ENCODE results near the gene SLC2A9.

The SLC2A9 gene

DNA sequence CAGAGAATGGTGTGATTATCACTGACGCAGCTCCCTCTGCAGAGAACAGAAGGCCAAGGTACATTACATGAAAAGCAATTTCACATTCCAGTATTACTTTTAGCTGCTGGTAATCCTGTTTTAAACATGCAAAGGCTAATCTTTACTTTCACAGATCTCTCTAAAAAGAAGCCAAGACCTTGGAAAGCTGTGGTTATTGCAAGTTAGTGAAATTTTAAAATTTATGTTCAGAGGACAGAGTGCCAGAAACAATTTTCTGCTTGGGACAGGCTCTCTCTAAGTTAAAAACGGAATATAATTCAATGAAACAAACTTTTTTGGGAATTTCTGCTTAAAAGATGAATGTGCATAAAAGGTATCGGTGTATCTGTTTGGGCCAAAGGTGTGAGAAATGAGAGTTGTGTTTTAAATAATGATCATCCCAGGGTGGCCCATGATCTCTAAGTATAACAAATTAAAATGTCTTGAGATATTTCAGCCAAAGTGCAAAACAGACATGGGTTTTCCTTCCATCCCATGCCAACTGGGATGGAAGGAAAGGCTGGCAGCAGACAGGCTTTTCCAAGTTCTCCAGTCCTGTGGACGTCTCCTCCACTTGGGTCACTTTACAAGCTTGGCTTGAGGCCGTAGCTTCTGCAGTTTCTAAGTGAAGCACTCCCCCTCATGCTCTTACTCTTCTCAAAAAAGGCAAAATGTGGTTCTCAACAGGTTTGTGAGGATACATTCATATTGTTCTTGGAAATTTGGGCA is 121.8 kb downstream of the SLC2A9 start:
- in situ Hi-C loops (cut with MboI; ENCODE audit: low sequenced_read_pairs) = no loop called here

DNA sequence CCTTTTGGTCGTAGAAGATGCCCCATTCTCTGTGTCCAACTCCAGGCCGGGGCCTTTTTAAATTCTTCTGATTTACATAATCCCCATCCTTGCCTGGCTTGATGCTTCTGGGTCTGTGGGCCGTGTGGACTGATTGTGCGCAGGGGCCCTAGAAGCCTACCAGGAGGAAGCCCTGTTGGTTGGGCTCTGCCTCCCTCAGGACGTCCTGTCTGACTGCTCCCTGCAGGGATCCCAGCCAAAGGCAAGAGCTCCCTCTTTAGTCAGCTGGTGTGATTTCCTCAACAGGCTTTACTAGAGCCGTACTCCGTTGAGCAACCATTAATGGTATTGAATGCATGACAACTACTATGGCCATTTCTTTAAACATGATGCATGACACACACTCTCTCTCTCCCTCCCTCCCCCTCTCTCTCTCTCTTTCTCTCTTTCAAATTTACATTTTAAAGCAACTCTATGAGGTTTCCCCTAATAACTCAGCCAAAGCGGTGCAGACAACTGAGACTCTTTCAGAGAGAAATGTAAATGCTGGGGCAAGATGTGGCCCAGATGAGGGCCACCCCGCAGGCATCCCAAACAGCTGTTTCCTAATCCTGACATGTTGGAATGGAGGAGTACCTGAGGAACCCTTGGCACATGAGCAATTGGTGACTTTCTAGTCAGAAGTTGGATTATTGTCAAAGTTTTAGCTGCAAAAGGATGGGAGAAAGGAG is 122.5 kb downstream of the SLC2A9 start:
- in situ Hi-C loops (cut with MboI; ENCODE audit: low sequenced_read_pairs) = no loop called here

DNA sequence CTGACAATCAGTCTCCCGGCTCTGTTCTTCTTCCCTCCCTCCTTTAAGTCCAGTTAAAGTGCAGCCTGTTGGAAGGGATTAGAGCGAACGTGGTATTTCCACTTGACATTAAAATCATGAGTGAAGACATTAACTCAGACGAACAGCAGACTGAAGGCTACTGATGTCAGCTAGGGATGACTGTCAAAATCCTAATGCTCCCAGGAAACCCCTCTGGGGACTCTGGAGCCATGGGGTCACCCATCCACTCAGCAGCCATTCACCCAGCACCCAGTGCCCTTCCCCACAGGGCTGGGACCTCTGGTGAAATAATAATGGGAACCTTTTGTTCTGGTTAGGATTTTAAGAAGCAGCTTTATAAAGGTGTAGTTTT is 126.0 kb downstream of the SLC2A9 start:
- in situ Hi-C loops (cut with MboI; ENCODE audit: low sequenced_read_pairs) = no loop called here

DNA sequence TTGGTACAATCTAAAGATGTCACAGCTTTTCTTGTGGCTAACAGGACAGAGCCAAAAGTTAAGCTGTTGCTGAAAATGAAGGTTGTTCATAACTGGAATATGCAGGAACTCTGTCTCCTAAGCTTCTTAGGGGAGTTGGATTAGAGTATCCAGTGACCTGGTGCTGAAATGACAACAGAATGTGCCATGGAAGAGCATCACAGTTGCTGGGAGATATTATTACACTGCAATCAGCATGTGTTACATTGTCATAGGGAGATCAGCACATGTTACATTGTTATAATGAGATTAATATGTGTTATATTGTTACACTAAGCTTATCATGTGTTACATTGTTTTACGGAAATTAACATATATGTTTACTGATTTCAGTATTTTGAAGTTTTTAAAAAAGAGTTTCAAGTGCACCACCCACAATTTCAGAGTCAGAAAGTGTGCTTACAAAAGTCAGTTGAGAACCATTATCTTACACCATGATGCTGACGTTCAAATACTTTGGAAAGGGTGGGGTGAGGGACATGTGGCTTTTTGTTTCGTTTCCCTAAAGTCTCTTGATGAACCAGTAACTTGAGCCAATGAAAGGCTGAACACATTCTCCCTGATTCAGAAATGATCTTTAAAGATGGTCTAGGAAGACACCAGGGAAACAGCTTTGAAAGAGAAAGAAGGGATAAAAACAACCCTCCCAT is 126.5 kb downstream of the SLC2A9 start:
- in situ Hi-C loops (cut with MboI; ENCODE audit: low sequenced_read_pairs) = no loop called here

DNA sequence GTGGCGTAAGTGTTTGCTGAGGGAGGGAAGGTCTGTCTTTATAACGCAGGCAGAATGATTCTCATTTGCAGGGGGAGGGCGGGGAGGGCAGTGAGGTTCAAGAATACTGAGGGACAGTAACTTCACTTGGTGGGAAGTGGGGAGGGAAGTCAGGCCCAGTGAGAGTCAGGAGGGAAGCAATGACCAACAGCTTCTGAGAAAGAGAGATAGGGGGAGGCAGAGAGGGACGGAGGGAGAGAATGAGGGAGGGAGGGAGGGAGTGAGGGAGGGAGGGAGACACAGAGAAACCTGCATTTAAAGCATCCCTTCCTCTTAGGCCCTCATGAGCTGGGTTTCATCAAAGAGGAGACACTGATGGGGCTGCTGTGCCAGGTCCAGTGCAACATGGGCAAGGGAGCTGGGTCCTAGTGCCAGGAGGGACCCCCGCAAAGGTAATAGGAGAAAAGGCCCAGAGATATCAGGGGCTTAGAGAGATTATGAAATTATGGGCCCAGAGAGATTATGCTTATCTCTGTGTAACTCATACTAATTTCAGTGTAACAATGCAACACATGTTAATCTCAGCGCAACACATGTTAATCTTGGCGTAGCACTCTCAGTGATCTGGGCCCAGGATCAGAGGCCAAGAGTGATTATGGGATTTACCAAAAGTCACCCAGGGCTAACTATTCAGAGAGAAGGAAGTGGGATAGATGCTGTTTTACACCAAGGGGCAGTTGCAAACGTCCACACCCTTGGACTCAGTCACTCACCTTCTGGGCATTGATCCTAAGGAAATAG is 127.8 kb downstream of the SLC2A9 start:
- in situ Hi-C loops (cut with MboI; ENCODE audit: low sequenced_read_pairs) = no loop called here

DNA sequence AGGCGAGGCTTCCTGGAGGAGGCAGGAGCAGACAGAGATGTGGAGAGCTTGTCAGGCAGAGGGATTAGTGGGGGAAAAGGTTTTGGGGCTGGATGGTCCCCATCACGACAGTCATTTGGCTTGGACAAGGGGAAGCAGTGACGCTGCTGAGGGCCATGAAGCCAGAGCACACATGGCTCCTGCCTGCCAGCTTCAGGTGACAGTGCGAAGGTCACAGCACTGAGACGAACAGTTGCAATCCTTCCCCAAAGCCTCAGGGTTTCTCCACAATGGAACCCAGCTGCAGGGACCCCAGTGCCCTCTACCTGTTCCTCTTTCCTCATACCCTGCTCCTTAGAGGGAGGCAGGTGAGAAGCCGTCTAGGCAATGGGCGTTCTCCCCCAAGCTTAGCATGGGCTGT is 129.6 kb downstream of the SLC2A9 start:
- in situ Hi-C loops (cut with MboI; ENCODE audit: low sequenced_read_pairs) = no loop called here

DNA sequence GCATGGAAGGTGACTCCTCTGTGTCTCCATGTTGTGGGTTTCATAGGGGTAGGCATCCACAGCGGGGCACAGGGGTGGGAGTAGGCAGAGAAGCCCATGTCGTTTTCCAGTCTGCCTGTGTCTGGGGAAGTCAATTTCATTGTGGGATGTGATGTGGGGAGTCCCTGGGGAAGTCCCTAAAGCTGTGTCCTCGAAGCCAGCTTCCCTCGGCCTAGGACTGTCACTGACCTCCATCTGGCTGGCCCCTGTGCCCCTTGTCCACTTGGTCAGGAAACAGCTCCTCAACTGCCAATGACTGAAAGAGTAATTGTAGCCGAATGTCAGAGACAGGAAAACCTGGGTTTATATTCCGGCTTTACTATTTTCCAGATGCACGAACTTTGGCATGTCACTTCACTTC is 130.2 kb downstream of the SLC2A9 start:
- in situ Hi-C loops (cut with MboI; ENCODE audit: low sequenced_read_pairs) = no loop called here

DNA sequence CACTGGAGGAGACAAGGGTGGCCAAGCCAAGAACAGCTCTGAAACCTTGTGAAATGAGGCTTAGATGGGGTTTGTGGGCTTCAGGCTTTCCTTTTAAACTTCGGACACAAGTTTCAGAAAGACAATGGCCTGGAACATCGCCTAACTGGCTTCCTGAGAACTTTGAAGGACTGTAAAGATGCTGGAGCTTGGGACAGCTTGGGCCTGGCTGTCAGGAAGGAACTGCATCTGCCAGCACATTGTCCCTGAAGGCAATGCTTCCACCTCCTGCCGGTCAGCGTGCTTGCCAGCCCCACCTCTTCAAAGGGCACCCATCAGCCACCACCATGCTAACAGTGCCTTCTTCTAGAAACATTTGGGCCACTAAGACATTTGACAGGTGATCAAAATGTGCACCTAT is 132.0 kb downstream of the SLC2A9 start:
- in situ Hi-C loops (cut with MboI; ENCODE audit: low sequenced_read_pairs) = no loop called here

DNA sequence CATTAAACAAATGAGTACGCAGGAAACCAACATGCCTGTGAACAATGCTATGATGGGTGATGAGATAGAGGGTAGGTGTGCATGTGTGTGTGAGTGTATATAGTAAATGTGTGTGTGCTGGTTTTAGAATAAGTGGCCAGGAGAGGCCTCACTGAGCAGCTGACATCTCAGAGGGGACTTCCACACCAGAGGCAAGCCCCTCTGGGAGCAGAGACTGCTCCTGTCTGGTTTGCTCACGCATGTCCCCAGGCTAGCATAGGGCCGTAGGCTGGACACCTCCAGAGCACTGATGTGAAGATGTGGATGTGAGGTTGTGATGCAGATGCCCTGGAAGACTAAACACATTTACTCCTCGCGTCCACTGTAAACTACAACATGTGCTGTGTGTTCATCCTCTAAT is 135.3 kb downstream of the SLC2A9 start:
- in situ Hi-C loops (cut with MboI; ENCODE audit: low sequenced_read_pairs) = no loop called here

DNA sequence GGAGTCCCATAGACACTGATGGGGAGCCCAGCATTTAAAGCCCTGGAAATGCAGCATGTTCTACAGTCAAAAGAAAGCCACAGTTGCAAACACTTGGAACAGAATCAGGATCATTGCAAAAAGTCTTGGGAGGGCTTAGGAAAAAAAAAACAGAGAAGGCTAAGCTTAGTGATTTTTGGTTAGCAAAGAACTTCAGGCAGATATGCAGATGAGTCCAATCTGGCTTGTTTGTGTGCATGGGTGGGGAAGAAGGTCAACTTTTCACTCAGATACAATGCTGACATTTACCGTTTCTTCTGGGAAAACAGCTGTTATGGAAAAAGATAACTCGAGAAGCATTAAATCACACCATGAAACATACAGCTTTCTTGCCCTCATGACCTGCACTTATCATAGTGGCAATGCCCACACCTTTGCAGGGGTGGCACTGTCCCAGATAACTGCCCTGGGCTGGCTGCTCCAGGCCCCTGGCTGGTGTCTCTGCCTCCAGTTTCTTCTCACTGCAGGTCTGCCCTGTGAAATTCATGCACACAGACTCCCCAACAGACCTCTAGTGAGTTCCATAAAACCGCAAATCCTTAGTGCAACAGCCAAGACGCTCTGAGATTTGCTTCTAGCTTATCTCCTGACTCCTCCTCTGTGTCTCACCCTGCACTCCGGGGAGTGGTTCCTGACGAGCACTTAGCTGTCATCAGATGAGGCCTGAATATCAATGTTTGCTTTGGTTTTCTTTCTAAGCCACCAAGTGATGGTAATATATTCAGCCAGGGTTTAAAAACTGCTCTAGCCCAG is 140.7 kb downstream of the SLC2A9 start:
- in situ Hi-C loops (cut with MboI; ENCODE audit: low sequenced_read_pairs) = no loop called here

DNA sequence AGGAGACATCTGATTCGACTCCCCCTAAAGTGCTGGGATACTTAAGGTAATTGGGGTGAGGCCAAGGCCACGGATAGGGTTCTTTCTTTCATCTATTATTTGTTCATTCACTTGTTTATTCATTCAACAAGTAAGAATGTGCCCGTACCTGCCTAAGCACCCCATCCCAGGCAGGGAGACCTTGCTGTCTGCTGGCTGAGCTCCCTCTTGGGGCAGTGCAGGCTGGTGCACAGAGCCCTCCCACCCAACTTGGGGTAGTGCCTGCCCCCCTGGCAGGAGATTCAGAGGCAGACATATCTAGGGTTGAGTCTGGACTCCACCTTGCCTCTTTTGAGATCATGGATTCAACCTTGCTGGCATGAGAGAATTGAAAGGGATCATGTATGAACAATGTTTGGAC is 144.2 kb downstream of the SLC2A9 start:
- in situ Hi-C loops (cut with MboI; ENCODE audit: low sequenced_read_pairs) = no loop called here

DNA sequence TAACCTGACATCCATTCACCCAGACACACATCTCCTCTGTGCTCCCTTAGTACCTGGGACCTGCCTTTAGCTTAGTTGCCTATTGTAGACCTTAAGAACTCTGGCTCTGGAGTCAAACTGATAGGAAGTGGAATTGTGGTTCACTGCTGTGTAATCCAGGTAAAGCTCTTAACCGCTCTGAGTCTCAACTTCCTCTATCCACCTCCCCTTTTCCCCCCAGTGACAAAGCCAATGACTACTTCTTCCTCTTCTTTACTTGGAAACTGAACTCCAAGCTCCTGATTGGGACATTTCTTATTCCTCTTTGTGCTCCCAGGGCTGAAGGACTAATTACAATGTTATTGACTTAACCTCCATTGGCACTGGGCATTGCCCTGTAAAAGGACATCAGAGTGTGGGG is 145.8 kb downstream of the SLC2A9 start:
- in situ Hi-C loops (cut with MboI; ENCODE audit: low sequenced_read_pairs) = no loop called here

DNA sequence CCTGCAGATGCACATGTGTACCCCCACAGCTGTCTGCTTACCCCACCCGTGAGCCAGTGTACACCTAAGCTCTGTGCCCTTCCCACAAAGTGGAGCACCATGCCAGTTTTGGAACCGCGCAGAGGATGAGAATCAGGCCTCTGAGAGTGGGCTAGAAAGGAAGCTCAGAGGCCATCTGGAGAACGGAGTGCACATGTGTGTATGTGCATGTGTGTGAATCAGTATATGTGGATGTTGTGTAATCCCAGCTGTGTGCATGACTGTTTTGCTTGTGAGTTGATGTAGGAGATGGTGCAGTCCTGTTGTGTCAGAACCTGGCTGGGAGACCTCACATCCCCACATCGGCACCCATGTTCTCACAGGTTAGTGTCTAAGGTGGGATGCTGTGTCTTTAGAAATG is 146.9 kb downstream of the SLC2A9 start:
- in situ Hi-C loops (cut with MboI; ENCODE audit: low sequenced_read_pairs) = no loop called here

DNA sequence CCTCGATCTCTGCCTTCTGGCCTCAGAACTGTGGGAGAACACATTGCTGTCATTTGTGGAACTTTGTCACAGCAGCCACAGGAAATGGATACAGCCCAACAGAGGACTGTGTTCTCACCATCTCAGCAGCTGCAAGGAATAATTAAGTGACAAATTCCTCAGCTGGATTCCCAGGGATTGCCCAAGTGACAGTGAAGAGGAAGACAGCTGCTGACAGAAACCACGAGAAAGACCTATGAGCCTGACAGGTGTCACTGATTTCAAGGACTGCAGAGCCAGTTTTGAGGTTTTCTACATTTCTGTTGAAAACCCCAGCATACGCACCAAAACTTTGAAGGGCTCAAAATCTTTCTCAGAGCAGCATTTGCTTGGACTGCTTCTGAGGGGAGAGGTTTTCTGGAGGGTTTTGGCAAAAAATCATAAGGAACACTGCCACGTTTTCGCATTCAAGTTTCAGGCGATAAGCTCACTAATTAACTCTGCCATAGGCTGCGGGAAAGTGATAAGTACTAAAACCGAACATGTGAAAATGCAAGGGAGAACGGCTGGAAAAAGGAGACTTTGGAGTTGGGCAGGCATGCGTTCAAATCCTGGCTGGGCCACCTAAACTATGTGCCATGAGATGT is 151.0 kb downstream of the SLC2A9 start:
- in situ Hi-C loops (cut with MboI; ENCODE audit: low sequenced_read_pairs) = no loop called here

DNA sequence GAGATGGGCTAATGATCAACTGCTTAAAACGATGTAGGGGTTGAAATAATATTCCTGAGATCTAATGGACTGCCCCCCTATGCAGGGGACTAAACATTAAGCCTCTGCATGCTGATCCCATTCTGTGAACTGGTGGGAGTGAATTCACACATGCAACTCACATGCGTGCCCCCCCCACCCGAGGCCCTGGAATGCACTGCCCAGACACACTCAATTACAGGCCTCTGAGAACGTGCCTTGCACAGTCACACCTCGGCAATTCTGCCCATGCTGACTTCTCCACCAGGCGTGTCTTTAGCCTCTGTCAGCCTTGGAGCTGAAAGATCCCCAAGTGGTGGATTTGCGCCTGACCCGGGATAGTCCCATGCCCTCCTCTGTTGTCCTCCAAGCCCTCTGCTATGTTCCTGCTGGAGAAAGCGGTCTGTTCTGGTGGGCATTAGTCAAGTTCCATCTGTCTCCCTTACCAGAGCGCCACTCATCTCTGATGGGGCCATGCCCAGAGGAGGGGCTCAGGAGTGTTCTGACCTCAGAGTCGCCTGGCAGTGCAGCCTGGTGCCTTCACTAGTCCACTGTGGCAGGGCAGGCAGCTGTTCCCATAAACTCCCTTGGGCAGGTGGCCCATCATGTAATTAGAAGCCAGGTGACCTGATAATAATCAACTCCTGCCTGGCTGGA is 153.4 kb downstream of the SLC2A9 start:
- in situ Hi-C loops (cut with MboI; ENCODE audit: low sequenced_read_pairs) = no loop called here

DNA sequence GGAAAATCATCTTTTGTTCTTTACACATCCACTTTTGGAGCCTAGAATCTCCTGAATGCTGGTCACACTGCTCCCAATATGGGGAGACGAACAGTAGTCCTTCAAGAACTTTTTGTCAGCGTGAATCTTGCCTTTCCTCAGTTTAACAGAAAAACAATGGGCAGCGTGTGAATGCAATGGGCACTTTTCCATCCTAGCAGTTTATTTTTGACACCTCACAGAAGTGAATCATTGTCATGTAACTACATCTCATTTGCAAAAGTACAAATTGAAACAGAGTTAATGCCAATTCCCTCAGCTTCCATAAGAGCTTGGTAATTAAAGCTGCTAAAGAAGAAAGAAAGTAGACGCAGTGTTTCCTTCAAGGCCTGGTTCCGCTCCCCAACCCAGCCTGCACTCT is 154.4 kb downstream of the SLC2A9 start:
- in situ Hi-C loops (cut with MboI; ENCODE audit: low sequenced_read_pairs) = no loop called here

DNA sequence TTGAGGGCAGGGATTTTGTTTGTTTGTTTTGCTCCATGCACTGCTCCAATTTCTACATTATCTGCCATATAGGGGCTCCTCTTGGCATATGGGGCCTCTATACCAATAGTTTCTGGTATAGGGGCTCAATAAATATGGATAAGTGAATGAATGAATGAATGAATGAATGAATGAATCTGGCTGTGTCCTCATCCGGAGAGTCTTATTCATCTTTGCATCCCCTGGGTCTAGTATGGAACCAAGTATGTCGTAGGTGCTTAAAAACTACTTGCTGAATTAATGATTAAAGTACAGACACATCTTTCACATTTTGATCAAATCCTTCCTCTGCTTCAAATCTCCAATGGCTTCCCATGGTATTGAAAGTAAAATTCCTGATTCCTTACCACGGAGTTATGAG is 159.7 kb downstream of the SLC2A9 start:
- in situ Hi-C loops (cut with MboI; ENCODE audit: low sequenced_read_pairs) = no loop called here

DNA sequence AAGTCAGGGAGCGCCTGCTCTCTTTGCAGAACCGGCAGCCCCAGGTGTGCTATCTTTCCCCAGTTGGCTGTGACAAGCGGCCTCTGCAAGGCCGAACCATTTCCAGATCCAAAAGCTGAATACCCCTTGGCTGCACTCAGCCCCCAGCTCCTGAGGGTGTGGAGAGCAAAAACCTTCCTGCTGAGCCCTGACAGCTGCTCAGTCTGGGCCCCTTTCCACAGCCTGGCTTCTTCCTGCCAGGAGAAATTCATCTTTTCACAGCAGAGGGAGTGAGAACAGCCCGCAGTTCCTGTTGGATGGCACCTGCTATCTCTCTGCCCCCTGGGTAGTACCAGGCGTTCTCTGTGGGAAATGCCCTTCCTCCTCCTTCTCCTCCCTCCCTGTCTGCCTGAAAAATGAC is 161.5 kb downstream of the SLC2A9 start:
- in situ Hi-C loops (cut with MboI; ENCODE audit: low sequenced_read_pairs) = no loop called here

DNA sequence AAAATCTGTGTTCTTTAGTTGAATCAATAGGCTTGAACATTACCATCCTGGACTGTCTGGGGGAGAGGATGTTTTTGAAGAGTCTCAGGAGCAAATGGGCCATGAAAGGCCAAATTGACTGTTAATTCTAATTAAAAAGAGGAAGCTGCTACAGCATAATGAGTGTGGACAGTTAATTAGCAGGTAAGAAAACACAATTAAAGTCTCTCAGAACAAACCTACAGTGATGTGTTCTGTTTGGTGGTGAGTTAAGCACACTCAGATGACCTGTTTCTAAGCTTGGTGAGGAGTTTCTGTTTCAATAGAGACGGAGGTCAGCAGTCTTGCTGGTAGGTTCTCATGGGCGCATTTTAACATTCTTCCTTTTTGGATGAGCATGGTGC is 171.8 kb downstream of the SLC2A9 start:
- in situ Hi-C loops (cut with MboI; ENCODE audit: low sequenced_read_pairs) = no loop called here
